OCI-LY3 (cell line): ENCODE results near the gene PDIA4.
A peak's percentile ranks its signal among the peaks of the same experiment; 100 is the strongest.
"Not testable (repeated sequence)": the region's sequence is repeated elsewhere in the genome, so short reads cannot be mapped to it uniquely, and the experiment has no call there.

Experiments
- H2AFZ ChIP-seq: fragments of 200-600, 300-600 bp; shearing (Covaris generic); 2 replicates; pipeline ENCODE4 v1.6.0; 2014; ENCODE audit warnings: antibody characterized with exemption, low read depth, low read length
- H3K27ac ChIP-seq: fragments of 200-600, 300-600 bp; sonication (generic); 2 replicates; pipeline ENCODE4 v1.5.1; 2014; ENCODE audit warnings: mild to moderate bottlenecking, low read length, moderate library complexity, mixed read lengths
- H3K27me3 ChIP-seq: fragments of 200-600, 300-600 bp; sonication (generic); 2 replicates; pipeline ENCODE4 v1.6.1; 2014; ENCODE audit warnings: low read depth, low read length, mixed read lengths
- H3K36me3 ChIP-seq: fragments of 200-600, 300-600 bp; sonication (generic); replicated peaks from 2 replicates; pipeline ENCODE3; 2014; ENCODE audit warnings: low read depth, low read length, mixed read lengths
- H3K4me1 ChIP-seq: fragments of 300-600, 200-600 bp; sonication (generic); 2 replicates; pipeline ENCODE4 v1.6.1; 2014; ENCODE audit warnings: low read length, mixed read lengths
- H3K4me2 ChIP-seq: fragments of 200-600, 300-600 bp; sonication (generic); 2 replicates; pipeline ENCODE4 v1.6.1; 2014; ENCODE audit warnings: low read length, mixed read lengths
- H3K4me3 ChIP-seq: fragments of 300-600, 200-600 bp; sonication (generic); 2 replicates; pipeline ENCODE4 v1.5.1; 2014; ENCODE audit warnings: antibody characterized with exemption, mild to moderate bottlenecking, low read length, moderate library complexity
- H3K79me2 ChIP-seq: fragments of 300-600, 200-600 bp; shearing (Covaris generic); 2 replicates; pipeline ENCODE4 v1.6.1; 2014; ENCODE audit warnings: mild to moderate bottlenecking, low read length, mixed read lengths
- H3K9ac ChIP-seq: fragments of 300-600, 200-600 bp; shearing (Covaris generic); 2 replicates; pipeline ENCODE4 v1.6.0; 2014; ENCODE audit warnings: mild to moderate bottlenecking, low read length, moderate library complexity
- H3K9me3 ChIP-seq: fragments of 200-600, 300-600 bp; shearing (Covaris generic); 2 replicates; pipeline ENCODE4 v1.6.1; 2014; ENCODE audit warnings: low read length, mixed read lengths; ENCODE audit not compliant: insufficient read depth
- H4K20me1 ChIP-seq: fragments of 200-600, 300-600 bp; sonication (generic); 2 replicates; pipeline ENCODE4 v1.6.1; 2016; ENCODE audit warnings: low read length, mixed read lengths; ENCODE audit not compliant: insufficient read depth
- EZH2phosphoT487 ChIP-seq: fragments of 200-600 bp; shearing (Covaris generic); IDR thresholded peaks from 2 replicates; pipeline ENCODE4 v1.6.1; 2018; ENCODE audit warnings: antibody characterized with exemption, mixed run types, low read depth
- TF ChIP-seq, protein P1 (sequence below): fragments of 200-600, 300-600 bp; sonication (generic); IDR thresholded peaks from 2 replicates; pipeline ENCODE4 v1.5.1; 2014; ENCODE audit warnings: antibody characterized with exemption, low read length, low read depth

The PDIA4 gene

DNA sequence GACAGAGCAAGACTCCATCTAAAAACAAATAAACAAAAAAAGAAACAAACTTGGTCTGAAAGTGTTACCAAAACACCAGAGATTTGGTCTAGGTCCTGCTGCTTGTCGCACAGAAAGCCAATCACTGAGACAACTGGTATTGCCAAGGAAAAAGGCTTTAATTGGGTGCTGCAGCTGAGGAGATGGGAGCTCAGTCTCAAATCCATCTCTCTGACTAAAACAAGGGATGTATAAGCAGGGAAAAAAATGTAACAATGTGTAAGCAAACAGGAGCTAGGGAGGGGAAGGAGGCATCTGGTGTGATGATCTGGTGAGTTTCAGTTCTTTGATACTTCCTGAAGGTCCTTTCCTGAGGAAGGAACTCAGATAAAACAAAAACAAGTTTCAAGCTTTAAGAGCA is 8.4 kb upstream of the PDIA4 start:
- Histone ChIP-seq H3K4me2 (no peak overlapping the region), H3K4me3 (no peak overlapping the region)
- TF ChIP-seq, protein P1, sequence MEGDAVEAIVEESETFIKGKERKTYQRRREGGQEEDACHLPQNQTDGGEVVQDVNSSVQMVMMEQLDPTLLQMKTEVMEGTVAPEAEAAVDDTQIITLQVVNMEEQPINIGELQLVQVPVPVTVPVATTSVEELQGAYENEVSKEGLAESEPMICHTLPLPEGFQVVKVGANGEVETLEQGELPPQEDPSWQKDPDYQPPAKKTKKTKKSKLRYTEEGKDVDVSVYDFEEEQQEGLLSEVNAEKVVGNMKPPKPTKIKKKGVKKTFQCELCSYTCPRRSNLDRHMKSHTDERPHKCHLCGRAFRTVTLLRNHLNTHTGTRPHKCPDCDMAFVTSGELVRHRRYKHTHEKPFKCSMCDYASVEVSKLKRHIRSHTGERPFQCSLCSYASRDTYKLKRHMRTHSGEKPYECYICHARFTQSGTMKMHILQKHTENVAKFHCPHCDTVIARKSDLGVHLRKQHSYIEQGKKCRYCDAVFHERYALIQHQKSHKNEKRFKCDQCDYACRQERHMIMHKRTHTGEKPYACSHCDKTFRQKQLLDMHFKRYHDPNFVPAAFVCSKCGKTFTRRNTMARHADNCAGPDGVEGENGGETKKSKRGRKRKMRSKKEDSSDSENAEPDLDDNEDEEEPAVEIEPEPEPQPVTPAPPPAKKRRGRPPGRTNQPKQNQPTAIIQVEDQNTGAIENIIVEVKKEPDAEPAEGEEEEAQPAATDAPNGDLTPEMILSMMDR, result no peak
- no peak for TF ChIP-seq EZH2phosphoT487

DNA sequence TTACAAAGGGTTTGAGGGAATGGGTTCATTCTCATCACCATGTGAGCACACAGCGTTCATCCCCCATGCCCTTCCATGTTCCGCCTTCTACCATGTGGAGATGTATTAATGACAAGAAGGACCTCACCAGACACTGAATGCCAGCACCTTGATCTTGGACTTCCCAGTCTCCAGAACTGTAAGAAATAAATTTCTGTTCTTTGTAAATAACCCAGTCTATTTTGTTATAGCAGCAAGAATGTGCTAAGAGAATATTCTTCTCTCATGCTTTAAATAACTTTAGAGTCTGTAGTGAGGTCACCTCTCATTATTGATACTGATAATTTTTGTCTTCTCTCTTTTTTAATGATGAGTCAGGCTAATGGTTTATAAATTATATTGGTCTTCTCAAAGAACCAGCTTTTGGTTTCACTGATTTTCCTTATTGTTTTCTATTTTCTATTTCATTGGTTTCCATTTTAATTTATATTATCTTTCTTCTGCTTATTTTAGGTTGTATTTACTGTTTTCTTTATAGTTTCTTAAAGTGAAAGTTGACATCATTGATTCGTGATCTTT is 3.1 kb upstream of the PDIA4 start:
- no peak overlapping the region for H2AFZ ChIP-seq
- peaks cover 3% of the 10 kb centered on the region for H3K36me3 ChIP-seq

More for the DNA sequence above, 8.4 kb upstream of the PDIA4 start:
- Histone ChIP-seq H3K36me3 (no peaks in the 10 kb centered on the region), H3K79me2 (no peaks in the 10 kb centered on the region), H3K27ac (no peak overlapping the region), H4K20me1 (no peaks in the 10 kb centered on the region), H3K4me1 (no peaks in the 10 kb centered on the region), H2AFZ (no peak overlapping the region), H3K9ac (no peak overlapping the region), H3K9me3 (peaks cover 11% of the 10 kb centered on the region; the same call in 1 of the 2 replicates), H3K27me3 (no peaks in the 10 kb centered on the region)

DNA sequence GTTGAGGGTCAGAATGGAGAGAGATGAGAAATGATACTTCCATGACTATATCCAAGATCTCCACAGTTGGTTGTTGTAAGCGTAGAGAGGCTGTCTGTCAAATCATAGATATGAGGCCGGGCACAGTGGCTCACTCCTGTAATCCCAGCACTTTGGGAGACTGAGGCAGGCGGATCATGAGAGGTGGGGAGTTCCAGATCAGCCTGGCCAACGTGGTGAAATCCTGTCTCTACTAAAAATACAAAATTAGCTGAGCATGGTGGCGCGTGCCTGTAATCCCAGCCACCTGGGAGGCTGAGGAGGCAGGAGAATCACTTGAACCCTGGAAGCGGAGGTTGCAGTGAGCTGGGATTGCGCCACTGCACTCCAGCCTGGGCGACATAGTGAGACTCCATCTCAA is 2.1 kb upstream of the PDIA4 start:
- H3K36me3 ChIP-seq, result peaks cover 11% of the 10 kb centered on the region
- not testable (repeated sequence) for H3K9me3 ChIP-seq, H2AFZ ChIP-seq, H3K9ac ChIP-seq, H3K4me2 ChIP-seq, H3K4me3 ChIP-seq, H3K27ac ChIP-seq, H3K27me3 ChIP-seq
- H4K20me1 ChIP-seq, result peaks cover 16% of the 10 kb centered on the region
- H3K4me1 ChIP-seq, result peaks cover 18% of the 10 kb centered on the region
- peaks cover 29% of the 10 kb centered on the region for H3K79me2 ChIP-seq

More for the DNA sequence above, 3.1 kb upstream of the PDIA4 start:
- Histone ChIP-seq H3K27ac (no peak overlapping the region), H3K9me3 (peaks cover 5% of the 10 kb centered on the region; the same call in 1 of the 2 replicates), H3K27me3 (no peaks in the 10 kb centered on the region), H3K4me2 (no peak overlapping the region), H3K4me3 (no peak overlapping the region), H3K79me2 (peaks cover 19% of the 10 kb centered on the region), H3K9ac (no peak overlapping the region), H4K20me1 (peaks cover 6% of the 10 kb centered on the region), H3K4me1 (peaks cover 8% of the 10 kb centered on the region)
- TF ChIP-seq EZH2phosphoT487, result no peak
- TF ChIP-seq, protein P1, result no peak

DNA sequence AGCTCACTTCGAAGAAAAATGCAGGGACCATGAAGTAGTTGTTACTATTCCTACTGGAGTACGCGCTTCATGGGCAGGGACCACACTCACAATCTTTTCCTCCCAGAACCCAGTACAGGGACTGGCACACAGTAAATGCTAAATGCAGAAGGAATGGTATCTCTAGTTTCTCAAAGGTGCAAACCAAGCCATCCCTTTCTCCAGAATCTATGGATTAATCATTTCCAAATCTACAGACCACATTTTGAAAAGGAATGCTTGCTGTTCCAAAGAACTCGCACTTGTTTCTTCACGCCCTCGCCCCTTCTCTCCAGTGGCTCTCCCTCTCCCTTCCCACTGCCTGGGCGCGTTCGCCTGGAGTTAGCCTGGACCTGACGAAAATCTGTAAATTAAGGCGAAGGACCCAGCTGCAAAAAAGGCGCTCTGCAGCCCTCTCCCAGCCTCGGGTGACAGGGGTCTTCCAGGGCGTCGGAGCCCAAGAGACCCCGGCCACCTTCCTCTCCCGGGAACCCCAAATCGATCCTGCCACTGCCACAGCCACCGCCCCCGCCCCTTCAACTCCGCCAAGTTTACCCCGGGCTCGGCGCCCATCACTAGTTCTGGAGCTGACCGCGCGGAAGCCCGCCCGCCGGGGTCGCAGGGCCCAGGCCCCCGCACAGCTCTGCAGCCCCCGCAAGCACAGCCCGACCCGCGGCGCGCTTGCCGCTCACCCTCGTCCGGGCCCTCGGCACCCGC is 527 bp downstream of the PDIA4 start:
- Histone ChIP-seq H3K9me3 (no peaks in the 10 kb centered on the region), H3K4me3 (peak overlapping the region; percentile 91), H3K27ac (peak overlapping the region; percentile 83), H3K79me2 (peaks cover 55% of the 10 kb centered on the region), H3K4me2 (peak overlapping the region; percentile 82), H3K36me3 (peaks cover 25% of the 10 kb centered on the region), H4K20me1 (peaks cover 31% of the 10 kb centered on the region), H2AFZ (no peak overlapping the region), H3K4me1 (peaks cover 18% of the 10 kb centered on the region), H3K27me3 (no peaks in the 10 kb centered on the region), H3K9ac (peak overlapping the region; percentile 97)
- TF ChIP-seq, protein P1, result no peak
- no peak for TF ChIP-seq EZH2phosphoT487
